PC-3 (cell line): ENCODE data around the gene XIRP2. TPM values are rescaled to one million over a fixed set of nuclear protein-coding genes. Genes with fewer than 3 reads are reported as not detected.

Source experiments
- ATAC-seq: fragments of 200-7000 bp; cut with Tn5 transposase; 2 replicates; pipeline ENCODE4 v1.9.1; 2020; ENCODE audit warnings: mild to moderate bottlenecking, moderate library complexity
- BruUV-seq: library from RNA; stranded (reverse); fragments of 400-500 nt; replicated peaks from 2 replicates; lab custom pipeline; 2021; lab: Mats Ljungman, UMichigan
- CTCF ChIA-PET: fragments of 300-600 bp; sonication (Branson Sonifier 250); formaldehyde crosslinking; loops from one replicate; lab custom pipeline; 2022; ENCODE audit warnings: antibody characterized with exemption; lab: Charles Lee
- POLR2A ChIA-PET: fragments of 300-600 bp; sonication (Branson Sonifier 250); formaldehyde crosslinking; loops from one replicate; lab custom pipeline; 2022; ENCODE audit warnings: antibody characterized with exemption; ENCODE audit not compliant: unreplicated experiment; lab: Charles Lee
- DNase-seq: peaks from one replicate; pipeline ENCODE4 v3.0.0-alpha.2; 2015
- H2AFZ ChIP-seq: fragments of 300-600 bp; sonication (generic); 2 replicates; pipeline ENCODE4 v1.6.0; 2016; ENCODE audit warnings: antibody characterized with exemption, low read length
- H3F3A ChIP-seq: fragments of 300-600 bp; sonication (generic); one replicate; pipeline ENCODE4 v1.6.0; 2017; ENCODE audit warnings: antibody characterized with exemption, low read length, control low read depth, mild to moderate bottlenecking; ENCODE audit not compliant: unreplicated experiment
- H3K27ac ChIP-seq: fragments of 300-600 bp; sonication (generic); 2 replicates; pipeline ENCODE4 v1.5.1; 2016; ENCODE audit warnings: mild to moderate bottlenecking, low read length
- H3K27me3 ChIP-seq: fragments of 300-600 bp; sonication (generic); 2 replicates; pipeline ENCODE4 v1.6.1; 2016; ENCODE audit warnings: low read length, mixed read lengths
- H3K36me3 ChIP-seq: fragments of 300-600 bp; sonication (generic); 2 replicates; pipeline ENCODE4 v1.6.1; 2016; ENCODE audit warnings: low read depth, mixed run types, low read length, mixed read lengths
- H3K4me1 ChIP-seq: fragments of 300-600 bp; sonication (generic); 2 replicates; pipeline ENCODE4 v1.5.1; 2016; ENCODE audit warnings: low read length; ENCODE audit not compliant: insufficient read depth
- H3K4me2 ChIP-seq: fragments of 300-600 bp; sonication (generic); 2 replicates; pipeline ENCODE4 v1.6.0; 2016; ENCODE audit warnings: low read length
- H3K4me3 ChIP-seq: fragments of 300-600 bp; sonication (generic); 2 replicates; pipeline ENCODE4 v1.5.1; 2016; ENCODE audit warnings: mild to moderate bottlenecking, low read length, mixed read lengths
- H3K79me2 ChIP-seq: fragments of 300-600 bp; sonication (generic); 2 replicates; pipeline ENCODE4 v1.6.1; 2017; ENCODE audit warnings: low read length, mixed read lengths
- H3K9ac ChIP-seq: fragments of 300-600 bp; sonication (generic); 2 replicates; pipeline ENCODE4 v1.6.0; 2016; ENCODE audit warnings: mild to moderate bottlenecking, low read length
- H3K9me2 ChIP-seq: fragments of 300-600 bp; sonication (generic); replicated peaks from 2 replicates; pipeline ENCODE4 v1.6.1; 2016; ENCODE audit warnings: mixed run types, low read length, mixed read lengths
- H3K9me3 ChIP-seq: fragments of 300-600 bp; sonication (generic); 2 replicates; pipeline ENCODE4 v1.6.1; 2016; ENCODE audit warnings: low read length, mixed read lengths
- H4K20me1 ChIP-seq: fragments of 300-600 bp; sonication (generic); 2 replicates; pipeline ENCODE4 v1.6.1; 2016; ENCODE audit warnings: low read length, mixed read lengths
- EZH2 ChIP-seq: fragments of 300-600 bp; sonication (generic); IDR thresholded peaks from one replicate; pipeline ENCODE4 v1.6.1; 2017; ENCODE audit warnings: antibody characterized with exemption, mild to moderate bottlenecking, low read length; ENCODE audit not compliant: unreplicated experiment
- EZH2phosphoT487 ChIP-seq: fragments of 300-600 bp; sonication (generic); IDR thresholded peaks from 2 replicates; pipeline ENCODE4 v1.6.1; 2018; ENCODE audit warnings: mild to moderate bottlenecking, antibody characterized with exemption, low read length, borderline replicate concordance
- intact Hi-C: fragments of 100-400 bp; cut with micrococcal nuclease; formaldehyde crosslinking; loops from 2 replicates; pipeline ENCODE4 v1.9.0; 2023
- total RNA-seq: library from RNA; depleted of rRNA; stranded (reverse); fragments of >200 nt; gene quantifications from 2 replicates; pipeline ENCODE4 v1.2.3, GENCODE V29; 2014
- TF ChIP-seq, protein P1 (sequence below): fragments of 300-600 bp; sonication (generic); conservative IDR thresholded peaks from 2 replicates; pipeline ENCODE4 v1.5.1; 2017; ENCODE audit warnings: antibody characterized with exemption, low read depth, mild to moderate bottlenecking, low read length

Gene XIRP2
- total RNA-seq, 1 experiment from 2014 or later, result 0.11 TPM

DNA sequence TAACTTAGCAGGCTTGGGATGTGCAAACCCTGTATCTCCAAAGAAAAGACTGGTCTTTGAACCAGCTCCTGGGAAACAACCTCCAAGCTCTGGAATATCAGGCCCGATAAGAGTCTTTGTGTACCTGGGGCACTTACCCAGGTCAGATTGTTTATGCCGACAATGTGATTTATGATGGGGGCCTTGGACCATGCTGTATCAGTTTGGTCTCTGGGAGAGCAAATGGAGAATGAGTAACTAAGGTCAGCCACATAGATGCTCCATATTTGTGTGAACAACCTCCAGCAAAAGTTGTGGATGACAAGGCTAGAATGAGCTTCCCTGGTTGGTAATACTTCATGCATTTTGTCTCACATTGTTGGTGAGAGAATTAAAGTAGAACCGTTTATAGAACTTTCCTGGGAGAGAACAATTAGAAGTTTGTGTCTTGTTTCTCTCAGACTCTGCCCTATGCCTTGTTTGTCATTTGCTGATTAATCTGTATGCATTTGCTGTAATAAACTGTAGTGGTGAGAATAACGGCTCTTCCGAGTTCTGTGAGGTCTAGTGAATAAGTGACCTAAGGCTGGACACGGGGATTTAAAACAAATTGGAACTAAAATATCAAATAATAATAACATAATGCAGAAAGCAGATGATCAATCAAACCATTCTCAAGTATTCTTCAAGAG, 259.1 kb downstream of the XIRP2 start:
- H3K36me3 ChIP-seq, result no peaks in the 10 kb centered on the region
- no peak for TF ChIP-seq EZH2
- TF ChIP-seq, protein P1, sequence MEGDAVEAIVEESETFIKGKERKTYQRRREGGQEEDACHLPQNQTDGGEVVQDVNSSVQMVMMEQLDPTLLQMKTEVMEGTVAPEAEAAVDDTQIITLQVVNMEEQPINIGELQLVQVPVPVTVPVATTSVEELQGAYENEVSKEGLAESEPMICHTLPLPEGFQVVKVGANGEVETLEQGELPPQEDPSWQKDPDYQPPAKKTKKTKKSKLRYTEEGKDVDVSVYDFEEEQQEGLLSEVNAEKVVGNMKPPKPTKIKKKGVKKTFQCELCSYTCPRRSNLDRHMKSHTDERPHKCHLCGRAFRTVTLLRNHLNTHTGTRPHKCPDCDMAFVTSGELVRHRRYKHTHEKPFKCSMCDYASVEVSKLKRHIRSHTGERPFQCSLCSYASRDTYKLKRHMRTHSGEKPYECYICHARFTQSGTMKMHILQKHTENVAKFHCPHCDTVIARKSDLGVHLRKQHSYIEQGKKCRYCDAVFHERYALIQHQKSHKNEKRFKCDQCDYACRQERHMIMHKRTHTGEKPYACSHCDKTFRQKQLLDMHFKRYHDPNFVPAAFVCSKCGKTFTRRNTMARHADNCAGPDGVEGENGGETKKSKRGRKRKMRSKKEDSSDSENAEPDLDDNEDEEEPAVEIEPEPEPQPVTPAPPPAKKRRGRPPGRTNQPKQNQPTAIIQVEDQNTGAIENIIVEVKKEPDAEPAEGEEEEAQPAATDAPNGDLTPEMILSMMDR, result no peak
- no peak for TF ChIP-seq EZH2phosphoT487
- no peak overlapping the region for H3K4me2 ChIP-seq
- no peaks in the 10 kb centered on the region for H3F3A ChIP-seq
- H3K4me1 ChIP-seq, result no peaks in the 10 kb centered on the region; the same call in 1 of the 2 replicates
- H3K79me2 ChIP-seq, result no peaks in the 10 kb centered on the region
- H3K9me3 ChIP-seq, result no peaks in the 10 kb centered on the region
- H3K27ac ChIP-seq, result no peak overlapping the region
- H3K4me3 ChIP-seq, result no peak overlapping the region
- H2AFZ ChIP-seq, result no peak overlapping the region
- no peak overlapping the region for H3K9ac ChIP-seq
- no peak; the same call in 1 of the 2 replicates for ATAC-seq
- POLR2A ChIA-PET, result no interaction called here
- intact Hi-C loops, result loop anchor here (10.0 kb wide), 1 partner anchor 163 kb away; no protein-coding TSS in a partner anchor
- no peaks in the 10 kb centered on the region for H3K9me2 ChIP-seq
- BruUV-seq, result no TSS peak
- DNase-seq, result no peak
- CTCF ChIA-PET, result no interaction called here
- no peaks in the 10 kb centered on the region for H3K27me3 ChIP-seq
- no peaks in the 10 kb centered on the region for H4K20me1 ChIP-seq

DNA sequence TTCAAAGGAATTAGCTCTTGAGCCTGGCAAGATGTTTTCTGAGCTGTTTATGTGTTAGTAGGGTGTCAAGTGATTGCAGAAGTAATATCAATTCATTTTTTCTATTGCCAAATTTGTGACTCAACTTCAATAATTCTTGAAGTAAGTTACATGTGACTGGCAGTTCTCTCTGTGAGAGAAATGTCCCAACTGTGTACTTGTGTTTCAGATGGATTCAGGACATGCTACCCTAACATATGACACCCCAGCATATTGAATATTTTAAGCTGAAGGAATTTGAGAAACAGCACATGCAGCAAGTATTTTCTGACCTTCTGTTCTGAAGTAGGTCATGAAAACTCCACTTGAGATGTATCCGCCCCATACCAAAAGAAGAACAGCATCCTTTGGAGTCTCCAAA, 263.6 kb downstream of the XIRP2 start:
- CTCF ChIA-PET, result no interaction called here

More for the DNA sequence above, 263.6 kb downstream of the XIRP2 start:
- Histone ChIP-seq H3K9me3 (no peaks in the 10 kb centered on the region), H2AFZ (no peak overlapping the region), H3K36me3 (no peaks in the 10 kb centered on the region), H4K20me1 (no peaks in the 10 kb centered on the region), H3K4me2 (no peak overlapping the region), H3K9me2 (no peaks in the 10 kb centered on the region), H3K4me3 (no peak overlapping the region), H3K27ac (no peak overlapping the region), H3K9ac (no peak overlapping the region), H3K79me2 (no peaks in the 10 kb centered on the region), H3K27me3 (no peaks in the 10 kb centered on the region), H3F3A (no peaks in the 10 kb centered on the region), H3K4me1 (peaks cover 6% of the 10 kb centered on the region; the same call in 1 of the 2 replicates)
- no peak for DNase-seq
- ATAC-seq, result no peak
- TF ChIP-seq EZH2phosphoT487 (no peak), EZH2 (no peak)
- TF ChIP-seq, protein P1, result no peak
- POLR2A ChIA-PET, result no interaction called here
- no TSS peak for BruUV-seq
- intact Hi-C loops, result loop anchor here (2.0 kb wide), 1 partner anchor 17 kb away; no protein-coding TSS in a partner anchor
